ENCODE measurements around the gene ACTR3. TPM values are rescaled to one million over a fixed set of nuclear protein-coding genes. Genes with fewer than 3 reads are reported as not detected.

The ACTR3 gene
- total and polyA plus RNA-seq, 2 donors from 2014 or later = 69.3 to 265 TPM

- no peak for DNase-seq
- H3K9ac ChIP-seq (ENCODE audit: low read length in 3 of 3) = no peak overlapping the region
- no peaks in the 10 kb centered on the region for H3K27me3 ChIP-seq (ENCODE audit: control insufficient read depth, insufficient read depth, low read length)
- TF ChIP-seq CTCF (IDR thresholded peaks at IDR 0.05; ENCODE audit: borderline replicate concordance, extremely low read depth, insufficient read depth) = no peak
- no peaks in the 10 kb centered on the region for H3K9me3 ChIP-seq (ENCODE audit: control insufficient read depth in 2 of 3, insufficient read depth in 1 of 3, low read length in 3 of 3)
- no peak overlapping the region for H3K27ac ChIP-seq (ENCODE audit: low read depth in 2 of 2, low read length in 2 of 2)
- H3K4me1 ChIP-seq (ENCODE audit: control insufficient read depth in 2 of 3, insufficient read depth in 2 of 3, low read depth in 1 of 3, low read length in 3 of 3) = peaks cover 0 to 8% (median 7%) of the 10 kb centered on the region in 3 donors
- no peaks in the 10 kb centered on the region for H3K36me3 ChIP-seq (ENCODE audit: control insufficient read depth in 2 of 3, insufficient read depth in 3 of 3, low read length in 3 of 3)
- intact Hi-C loops (cut with DNase I) = no loop called here
- H3K4me3 ChIP-seq (ENCODE audit: low read length in 3 of 3) = no peak overlapping the region
- no peak for FAIRE-seq
These were observed 43.5 kb upstream of the ACTR3 start for GRCh38 chr2:113846429-113846828.

GRCh38 chr2:113847144-113847543 lies 42.7 kb upstream of the ACTR3 start:
- Histone ChIP-seq H3K36me3 (ENCODE audit: control insufficient read depth in 2 of 3, insufficient read depth in 3 of 3, low read length in 3 of 3) (no peaks in the 10 kb centered on the region), H3K4me3 (ENCODE audit: low read length in 3 of 3) (no peak overlapping the region), H3K9me3 (ENCODE audit: control insufficient read depth in 2 of 3, insufficient read depth in 1 of 3, low read length in 3 of 3) (no peaks in the 10 kb centered on the region), H3K4me1 (ENCODE audit: control insufficient read depth in 2 of 3, insufficient read depth in 2 of 3, low read depth in 1 of 3, low read length in 3 of 3) (peaks cover 0 to 8% (median 7%) of the 10 kb centered on the region in 3 donors), H3K9ac (ENCODE audit: low read length in 3 of 3) (no peak overlapping the region), H3K27me3 (ENCODE audit: control insufficient read depth, insufficient read depth, low read length) (no peaks in the 10 kb centered on the region), H3K27ac (ENCODE audit: low read depth in 2 of 2, low read length in 2 of 2) (no peak overlapping the region)
- FAIRE-seq (no peak), DNase-seq (no peak)
- intact Hi-C loops (cut with DNase I) = no loop called here
- TF ChIP-seq CTCF (IDR thresholded peaks at IDR 0.05; ENCODE audit: borderline replicate concordance, extremely low read depth, insufficient read depth) = no peak

GRCh38 chr2:113848758-113849415 lies 41.0 kb upstream of the ACTR3 start:
- Histone ChIP-seq H3K4me3 (ENCODE audit: low read length in 3 of 3) (no peak overlapping the region), H3K4me1 (ENCODE audit: control insufficient read depth in 2 of 3, insufficient read depth in 2 of 3, low read depth in 1 of 3, low read length in 3 of 3) (peaks cover 0 to 6% (median 5%) of the 10 kb centered on the region in 3 donors), H3K9me3 (ENCODE audit: control insufficient read depth in 2 of 3, insufficient read depth in 1 of 3, low read length in 3 of 3) (no peaks in the 10 kb centered on the region), H3K27ac (ENCODE audit: low read depth in 2 of 2, low read length in 2 of 2) (no peak overlapping the region), H3K36me3 (ENCODE audit: control insufficient read depth in 2 of 3, insufficient read depth in 3 of 3, low read length in 3 of 3) (no peaks in the 10 kb centered on the region), H3K27me3 (ENCODE audit: control insufficient read depth, insufficient read depth, low read length) (no peaks in the 10 kb centered on the region), H3K9ac (ENCODE audit: low read length in 3 of 3) (no peak overlapping the region)
- DNase-seq (no peak), FAIRE-seq (no peak)
- no peak for TF ChIP-seq CTCF (IDR thresholded peaks at IDR 0.05; ENCODE audit: borderline replicate concordance, extremely low read depth, insufficient read depth)
- intact Hi-C loops (cut with DNase I) = no loop called here

- no peaks in the 10 kb centered on the region for H3K36me3 ChIP-seq (ENCODE audit: control insufficient read depth in 2 of 3, insufficient read depth in 3 of 3, low read length in 3 of 3)
- peaks cover 0 to 6% (median 5%) of the 10 kb centered on the region in 3 donors for H3K4me1 ChIP-seq (ENCODE audit: control insufficient read depth in 2 of 3, insufficient read depth in 2 of 3, low read depth in 1 of 3, low read length in 3 of 3)
- H3K27me3 ChIP-seq (ENCODE audit: control insufficient read depth, insufficient read depth, low read length) = no peaks in the 10 kb centered on the region
- no peak overlapping the region for H3K4me3 ChIP-seq (ENCODE audit: low read length in 3 of 3)
- peak overlapping the region in 1 of 3 donors; percentile 16 for H3K9ac ChIP-seq (ENCODE audit: low read length in 3 of 3)
- H3K9me3 ChIP-seq (ENCODE audit: control insufficient read depth in 2 of 3, insufficient read depth in 1 of 3, low read length in 3 of 3) = no peaks in the 10 kb centered on the region
- no peak overlapping the region for H3K27ac ChIP-seq (ENCODE audit: low read depth in 2 of 2, low read length in 2 of 2)
- FAIRE-seq (no peak), DNase-seq (no peak)
- intact Hi-C loops (cut with DNase I) = no loop called here
- TF ChIP-seq CTCF (IDR thresholded peaks at IDR 0.05; ENCODE audit: borderline replicate concordance, extremely low read depth, insufficient read depth) = no peak
These were observed 39.2 kb upstream of the ACTR3 start for GRCh38 chr2:113850687-113851086.
